Raji (cell line): ENCODE data around the gene MAPK13.

Experiments used
- POLR2A ChIP-seq: IDR thresholded peaks from 2 replicates; pipeline ENCODE4 v1.6.1; 2011; ENCODE audit warnings: low read depth, low read length, control low read depth; ENCODE audit not compliant: insufficient read depth

MAPK13 gene

GRCh38 chr6:36122495-36123269 lies 7.6 kb upstream of the MAPK13 start:
- TF ChIP-seq POLR2A, result no peak

- 0 out of 2 replicates have a peak, but pooled peaks have one; percentile 19 for TF ChIP-seq POLR2A
Measured at GRCh38 chr6:36123270-36124139, 6.8 kb upstream of the MAPK13 start.

GRCh38 chr6:36124881-36125280 lies 5.4 kb upstream of the MAPK13 start:
- no peak for TF ChIP-seq POLR2A

- no peak for TF ChIP-seq POLR2A
Measured at GRCh38 chr6:36125575-36125974, 4.7 kb upstream of the MAPK13 start.

- no peak for TF ChIP-seq POLR2A
Measured at GRCh38 chr6:36126121-36126520, 4.2 kb upstream of the MAPK13 start.

- no peak for TF ChIP-seq POLR2A
Measured at GRCh38 chr6:36126553-36127458, 3.5 kb upstream of the MAPK13 start.

- no peak for TF ChIP-seq POLR2A
Measured at GRCh38 chr6:36127462-36128016, 2.8 kb upstream of the MAPK13 start.

GRCh38 chr6:36128073-36128472 lies 2.2 kb upstream of the MAPK13 start:
- no peak for TF ChIP-seq POLR2A

GRCh38 chr6:36128793-36129192 lies 1.5 kb upstream of the MAPK13 start:
- no peak for TF ChIP-seq POLR2A

- TF ChIP-seq POLR2A, result no peak
Measured at GRCh38 chr6:36130667-36131510, 576 bp downstream of the MAPK13 start.

GRCh38 chr6:36131511-36132245 lies 1.4 kb downstream of the MAPK13 start:
- TF ChIP-seq POLR2A, result no peak

GRCh38 chr6:36132246-36132895 lies 2.1 kb downstream of the MAPK13 start:
- TF ChIP-seq POLR2A, result no peak

GRCh38 chr6:36133148-36133547 lies 2.8 kb downstream of the MAPK13 start:
- no peak for TF ChIP-seq POLR2A

GRCh38 chr6:36133912-36134311 lies 3.6 kb downstream of the MAPK13 start:
- no peak for TF ChIP-seq POLR2A
